ENCODE results near the gene XYLT2. TPM values are rescaled to one million over a fixed set of nuclear protein-coding genes. Genes with fewer than 3 reads are reported as not detected.

XYLT2 gene
- total RNA-seq, 2 experiments from 2014 or later, result 24.4 to 25.3 TPM

GRCh38 chr17:50301891-50302584 lies 43.9 kb upstream of the XYLT2 start:
- TF ChIP-seq, protein P1, sequence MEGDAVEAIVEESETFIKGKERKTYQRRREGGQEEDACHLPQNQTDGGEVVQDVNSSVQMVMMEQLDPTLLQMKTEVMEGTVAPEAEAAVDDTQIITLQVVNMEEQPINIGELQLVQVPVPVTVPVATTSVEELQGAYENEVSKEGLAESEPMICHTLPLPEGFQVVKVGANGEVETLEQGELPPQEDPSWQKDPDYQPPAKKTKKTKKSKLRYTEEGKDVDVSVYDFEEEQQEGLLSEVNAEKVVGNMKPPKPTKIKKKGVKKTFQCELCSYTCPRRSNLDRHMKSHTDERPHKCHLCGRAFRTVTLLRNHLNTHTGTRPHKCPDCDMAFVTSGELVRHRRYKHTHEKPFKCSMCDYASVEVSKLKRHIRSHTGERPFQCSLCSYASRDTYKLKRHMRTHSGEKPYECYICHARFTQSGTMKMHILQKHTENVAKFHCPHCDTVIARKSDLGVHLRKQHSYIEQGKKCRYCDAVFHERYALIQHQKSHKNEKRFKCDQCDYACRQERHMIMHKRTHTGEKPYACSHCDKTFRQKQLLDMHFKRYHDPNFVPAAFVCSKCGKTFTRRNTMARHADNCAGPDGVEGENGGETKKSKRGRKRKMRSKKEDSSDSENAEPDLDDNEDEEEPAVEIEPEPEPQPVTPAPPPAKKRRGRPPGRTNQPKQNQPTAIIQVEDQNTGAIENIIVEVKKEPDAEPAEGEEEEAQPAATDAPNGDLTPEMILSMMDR (IDR thresholded peaks at IDR 0.05), result no peak
- ChIA-PET CTCF (interaction anchor here (1.0 to 1.4 kb wide), 3 partner anchors 102 to 132 kb away, joined by 3 read pairs; no protein-coding TSS in a partner anchor), POLR2A (interaction anchor here (1.3 to 1.4 kb wide), 2 partner anchors 10 to 32 kb away, joined by 3 read pairs; no protein-coding TSS in a partner anchor)
- Mint-ChIP-seq H3K9me3 (no peaks in the 10 kb centered on the region), H3K4me1 (ENCODE audit: low read depth) (peaks cover 3% of the 10 kb centered on the region), H3K36me3 (ENCODE audit: low read depth) (no peaks in the 10 kb centered on the region), H3K27me3 (peaks cover 6% of the 10 kb centered on the region), H3K27ac (no peak overlapping the region), H3K4me3 (no peak overlapping the region)
- DNase-seq (no peak), ATAC-seq (no peak)
- intact Hi-C loops (cut with micrococcal nuclease), result no loop called here

- POLR2A ChIA-PET, result no interaction called here
- Mint-ChIP-seq H3K4me1 (ENCODE audit: low read depth) (peaks cover 4% of the 10 kb centered on the region), H3K4me3 (no peak overlapping the region), H3K27me3 (peaks cover 6% of the 10 kb centered on the region), H3K36me3 (ENCODE audit: low read depth) (no peaks in the 10 kb centered on the region), H3K9me3 (no peaks in the 10 kb centered on the region), H3K27ac (no peak overlapping the region)
- DNase-seq, result no peak
- TF ChIP-seq, protein P1 (IDR thresholded peaks at IDR 0.05), result no peak
- no peak for ATAC-seq
- intact Hi-C loops (cut with micrococcal nuclease), result no loop called here
- CTCF ChIA-PET, result interaction anchor here (1.0 to 1.4 kb wide), 3 partner anchors 103 to 133 kb away, joined by 3 to 4 read pairs (median 3); no protein-coding TSS in a partner anchor
These were observed 42.9 kb upstream of the XYLT2 start for GRCh38 chr17:50303051-50303450.

DNA sequence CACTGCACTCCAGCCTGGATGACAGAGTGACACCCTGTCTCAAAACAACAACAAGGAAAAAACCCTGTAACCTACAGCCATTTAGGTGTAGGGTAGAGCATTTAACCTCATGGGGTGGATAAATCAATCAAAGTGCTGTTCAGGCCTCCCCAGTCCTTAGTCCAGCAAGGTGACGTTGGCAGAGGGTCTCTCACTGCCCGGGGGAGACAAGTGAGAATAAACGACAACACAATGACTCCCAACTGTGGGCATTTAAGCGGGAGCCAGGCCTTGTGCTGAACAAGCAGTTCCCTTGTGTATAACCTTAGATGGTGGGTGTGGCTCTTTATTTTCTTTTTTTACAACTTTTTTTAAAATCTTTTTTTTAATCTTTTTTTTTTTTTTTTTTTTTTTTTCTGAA lies 42.3 kb upstream of the XYLT2 start:
- H3K27ac Mint-ChIP-seq, result no peak overlapping the region

GRCh38 chr17:50304781-50305404 lies 41.0 kb upstream of the XYLT2 start:
- Mint-ChIP-seq H3K9me3 (no peaks in the 10 kb centered on the region), H3K4me3 (no peak overlapping the region), H3K27me3 (peaks cover 6% of the 10 kb centered on the region), H3K27ac (no peak overlapping the region), H3K36me3 (ENCODE audit: low read depth) (no peaks in the 10 kb centered on the region), H3K4me1 (ENCODE audit: low read depth) (peaks cover 15% of the 10 kb centered on the region)
- TF ChIP-seq, protein P1 (IDR thresholded peaks at IDR 0.05), result no peak
- ATAC-seq (no peak), DNase-seq (no peak)
- intact Hi-C loops (cut with micrococcal nuclease), result no loop called here
- POLR2A ChIA-PET, result no interaction called here
- CTCF ChIA-PET, result interaction anchor here (0.9 to 3.0 kb wide), 5 partner anchors 8 to 104 kb away, joined by 3 to 13 read pairs (median 5); no protein-coding TSS in a partner anchor

More for the DNA sequence above, 42.3 kb upstream of the XYLT2 start:
- CTCF ChIA-PET, result interaction anchor here (1.0 kb wide), 1 partner anchor 103 kb away, joined by 4 read pairs; no protein-coding TSS in a partner anchor
- TF ChIP-seq, protein P1 (IDR thresholded peaks at IDR 0.05), result no peak
- Mint-ChIP-seq H3K4me1 (ENCODE audit: low read depth) (peaks cover 6% of the 10 kb centered on the region), H3K4me3 (no peak overlapping the region), H3K9me3 (no peaks in the 10 kb centered on the region), H3K36me3 (ENCODE audit: low read depth) (no peaks in the 10 kb centered on the region), H3K27me3 (peaks cover 6% of the 10 kb centered on the region)
- intact Hi-C loops (cut with micrococcal nuclease), result no loop called here
- POLR2A ChIA-PET, result no interaction called here
- ATAC-seq (no peak), DNase-seq (no peak)

DNA sequence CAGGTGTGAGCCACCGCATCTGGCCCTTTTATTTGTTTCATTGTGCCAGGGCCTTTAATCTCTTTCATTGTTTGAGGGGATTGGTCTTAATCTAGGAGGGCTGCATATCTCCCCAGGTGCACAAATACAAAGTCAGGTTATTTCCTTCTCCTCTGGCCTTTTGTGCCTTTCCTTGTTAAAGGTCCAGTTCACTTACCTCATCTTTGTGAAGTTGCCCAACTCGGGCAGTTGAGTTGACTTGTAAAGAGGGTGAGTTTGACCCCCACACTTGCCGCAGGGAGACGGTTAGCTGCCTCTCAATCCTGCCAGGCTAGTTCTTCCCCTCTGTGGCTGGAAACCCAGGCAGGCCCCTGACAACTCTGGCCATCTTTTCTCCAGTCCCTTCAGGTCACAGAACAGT lies 38.3 kb upstream of the XYLT2 start:
- H3K27ac Mint-ChIP-seq, result no peak overlapping the region
- intact Hi-C loops (cut with micrococcal nuclease), result no loop called here

More for the DNA sequence above, 38.3 kb upstream of the XYLT2 start:
- no peak overlapping the region for H3K4me3 Mint-ChIP-seq
- DNase-seq, result no peak
- H3K27me3 Mint-ChIP-seq, result peaks cover 10% of the 10 kb centered on the region
- no peaks in the 10 kb centered on the region for H3K9me3 Mint-ChIP-seq
- peaks cover 31% of the 10 kb centered on the region for H3K4me1 Mint-ChIP-seq (ENCODE audit: low read depth)
- ATAC-seq, result no peak
- TF ChIP-seq, protein P1 (IDR thresholded peaks at IDR 0.05), result no peak
- ChIA-PET POLR2A (no interaction called here), CTCF (interaction anchor here (1.2 to 5.2 kb wide), 5 partner anchors 11 to 193 kb away, joined by 3 to 36 read pairs (median 5); partner anchors contain the start of gene COL1A1)
- H3K36me3 Mint-ChIP-seq (ENCODE audit: low read depth), result no peaks in the 10 kb centered on the region

All from activated CD8-positive, alpha-beta T cell treated with anti-CD3 and anti-CD28 coated beads for 36 hours (primary cell).